GM12891 (cell line): ENCODE results near the gene GIMAP1.

ENCODE experiments used
- POLR2A ChIP-seq: IDR thresholded peaks from 2 replicates; pipeline ENCODE4 v1.6.1; 2011; ENCODE audit warnings: low read depth, low read length, control low read depth
- POLR2AphosphoS5 ChIP-seq: IDR thresholded peaks from 2 replicates; pipeline ENCODE4 v1.6.1; 2011; ENCODE audit warnings: low read depth, low read length, control low read depth

DNA sequence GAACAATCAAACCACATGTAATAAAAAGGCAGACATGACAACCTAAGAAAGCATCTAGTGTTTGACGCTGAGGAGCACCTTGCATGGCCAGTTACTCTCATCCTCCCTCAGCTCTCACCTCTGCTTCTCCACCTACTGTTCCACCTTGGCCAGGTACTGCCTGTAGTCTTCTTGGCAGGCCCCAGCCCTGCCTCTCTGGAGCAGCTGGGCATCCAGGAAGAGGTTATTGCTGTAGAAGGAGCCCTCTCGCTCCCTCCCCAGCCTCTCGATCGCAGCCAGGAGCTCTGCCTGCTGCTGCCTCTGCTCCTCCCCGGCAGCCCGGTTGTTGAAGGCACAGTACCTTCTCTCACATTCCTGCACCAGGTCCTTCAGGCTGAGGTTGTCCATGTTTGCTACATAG is 30.5 kb downstream of the GIMAP1 start:
- no peak for TF ChIP-seq POLR2A
- no peak for TF ChIP-seq POLR2AphosphoS5
